ENCODE results near the gene ALDH1A1.
"Not testable (repeated sequence)": the region's sequence is repeated elsewhere in the genome, so short reads cannot be mapped to it uniquely, and the experiment has no call there.

Gene ALDH1A1

GRCh38 chr9:72947984-72948465 lies 4.8 kb downstream of the ALDH1A1 start:
- no peak overlapping the region for H3K4me3 ChIP-seq (replicated peaks; ENCODE audit: low read depth, low read length)
- DNase-seq (ENCODE audit: extremely low read depth, insufficient read length), result no peak
- H3K27me3 ChIP-seq (replicated peaks; ENCODE audit: control insufficient read depth, insufficient read depth, low read length), result no peaks in the 10 kb centered on the region
- H3K36me3 ChIP-seq (ENCODE audit: control insufficient read depth, insufficient read depth, low read length), result no peaks in the 10 kb centered on the region
- TF ChIP-seq CTCF (IDR thresholded peaks at IDR 0.05; ENCODE audit: insufficient read depth, low read length, poor library complexity, severe bottlenecking), result no peak

DNA sequence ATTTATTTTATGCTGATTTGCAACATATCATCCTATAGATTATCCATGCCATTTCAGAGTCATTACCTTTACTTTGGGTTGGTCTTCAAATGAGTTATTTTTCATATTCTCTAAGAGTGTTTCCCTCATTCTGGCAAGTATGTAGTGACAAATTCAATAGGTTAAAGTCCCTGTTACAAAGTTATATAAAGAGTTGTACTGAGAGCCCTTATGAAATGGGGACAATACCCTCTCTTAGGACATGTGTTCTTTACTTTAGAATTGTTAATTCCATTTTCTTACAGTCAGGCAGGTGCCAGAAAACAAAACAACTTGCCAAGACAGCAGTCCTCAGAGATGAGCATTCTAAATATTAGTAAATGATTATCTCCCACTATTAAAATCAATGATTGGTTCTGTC lies 6.0 kb downstream of the ALDH1A1 start:
- no peaks in the 10 kb centered on the region for H3K27me3 ChIP-seq (replicated peaks; ENCODE audit: control insufficient read depth, insufficient read depth, low read length)
- H3K4me3 ChIP-seq (replicated peaks; ENCODE audit: low read depth, low read length), result no peak overlapping the region
- no peaks in the 10 kb centered on the region for H3K36me3 ChIP-seq (ENCODE audit: control insufficient read depth, insufficient read depth, low read length)
- TF ChIP-seq CTCF (IDR thresholded peaks at IDR 0.05; ENCODE audit: insufficient read depth, low read length, poor library complexity, severe bottlenecking), result no peak
- DNase-seq (ENCODE audit: extremely low read depth, insufficient read length), result no peak

DNA sequence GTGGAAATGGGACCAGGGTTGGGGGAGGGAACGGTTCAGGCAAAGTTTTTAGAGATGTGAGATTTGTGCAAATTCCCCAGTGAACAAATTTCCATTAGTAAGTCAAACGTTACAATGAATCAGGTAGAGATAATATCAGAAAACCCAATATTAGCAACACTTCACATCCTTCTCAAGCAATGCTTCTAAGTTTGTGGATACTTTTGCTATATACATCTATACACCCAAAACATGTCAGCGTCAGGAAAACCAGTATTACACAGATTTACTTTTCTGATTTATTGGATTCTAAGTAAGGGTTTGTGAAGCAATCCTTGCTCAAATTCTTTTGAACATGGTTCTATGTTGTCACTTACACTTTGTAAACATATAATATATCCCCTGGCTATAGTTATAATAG lies 6.5 kb downstream of the ALDH1A1 start:
- Histone ChIP-seq H3K36me3 (ENCODE audit: control insufficient read depth, insufficient read depth, low read length) (no peaks in the 10 kb centered on the region), H3K27me3 (replicated peaks; ENCODE audit: control insufficient read depth, insufficient read depth, low read length) (no peaks in the 10 kb centered on the region), H3K4me3 (replicated peaks; ENCODE audit: low read depth, low read length) (no peak overlapping the region)
- no peak for DNase-seq (ENCODE audit: extremely low read depth, insufficient read length)
- no peak for TF ChIP-seq CTCF (IDR thresholded peaks at IDR 0.05; ENCODE audit: insufficient read depth, low read length, poor library complexity, severe bottlenecking)

GRCh38 chr9:72945391-72945790 lies 7.5 kb downstream of the ALDH1A1 start:
- Histone ChIP-seq H3K36me3 (ENCODE audit: control insufficient read depth, insufficient read depth, low read length) (no peaks in the 10 kb centered on the region), H3K27me3 (replicated peaks; ENCODE audit: control insufficient read depth, insufficient read depth, low read length) (no peaks in the 10 kb centered on the region), H3K4me3 (replicated peaks; ENCODE audit: low read depth, low read length) (no peak overlapping the region)
- no peak for TF ChIP-seq CTCF (IDR thresholded peaks at IDR 0.05; ENCODE audit: insufficient read depth, low read length, poor library complexity, severe bottlenecking)
- DNase-seq (ENCODE audit: extremely low read depth, insufficient read length), result no peak

GRCh38 chr9:72943844-72944462 lies 8.9 kb downstream of the ALDH1A1 start:
- H3K27me3 ChIP-seq (replicated peaks; ENCODE audit: control insufficient read depth, insufficient read depth, low read length), result no peaks in the 10 kb centered on the region
- TF ChIP-seq CTCF (IDR thresholded peaks at IDR 0.05; ENCODE audit: insufficient read depth, low read length, poor library complexity, severe bottlenecking), result no peak
- H3K36me3 ChIP-seq (ENCODE audit: control insufficient read depth, insufficient read depth, low read length), result no peaks in the 10 kb centered on the region
- DNase-seq (ENCODE audit: extremely low read depth, insufficient read length), result no peak
- H3K4me3 ChIP-seq (replicated peaks; ENCODE audit: low read depth, low read length), result no peak overlapping the region

DNA sequence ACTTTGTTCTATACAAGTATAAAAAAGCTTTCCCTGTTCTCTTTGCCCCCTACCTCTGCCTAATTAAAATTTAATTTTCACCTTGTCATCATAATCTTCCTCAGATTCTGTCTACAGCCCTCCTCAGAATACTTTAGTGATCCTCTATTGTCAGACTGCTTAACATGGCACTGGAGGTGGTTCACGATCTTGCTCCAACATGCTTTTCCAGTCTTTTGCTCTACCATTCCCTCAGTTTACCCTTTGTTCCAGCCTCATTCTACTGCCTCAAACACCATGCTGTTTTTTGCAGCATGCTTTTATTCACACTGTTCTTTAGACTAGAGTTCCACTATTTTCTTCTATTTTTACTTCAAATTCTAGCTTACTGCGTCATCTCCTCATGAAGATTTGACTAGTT lies 10.4 kb downstream of the ALDH1A1 start:
- Histone ChIP-seq H3K27me3 (replicated peaks; ENCODE audit: control insufficient read depth, insufficient read depth, low read length) (no peaks in the 10 kb centered on the region), H3K4me3 (replicated peaks; ENCODE audit: low read depth, low read length) (no peak overlapping the region), H3K36me3 (ENCODE audit: control insufficient read depth, insufficient read depth, low read length) (no peaks in the 10 kb centered on the region)
- DNase-seq (ENCODE audit: extremely low read depth, insufficient read length), result no peak
- TF ChIP-seq CTCF (IDR thresholded peaks at IDR 0.05; ENCODE audit: insufficient read depth, low read length, poor library complexity, severe bottlenecking), result no peak

DNA sequence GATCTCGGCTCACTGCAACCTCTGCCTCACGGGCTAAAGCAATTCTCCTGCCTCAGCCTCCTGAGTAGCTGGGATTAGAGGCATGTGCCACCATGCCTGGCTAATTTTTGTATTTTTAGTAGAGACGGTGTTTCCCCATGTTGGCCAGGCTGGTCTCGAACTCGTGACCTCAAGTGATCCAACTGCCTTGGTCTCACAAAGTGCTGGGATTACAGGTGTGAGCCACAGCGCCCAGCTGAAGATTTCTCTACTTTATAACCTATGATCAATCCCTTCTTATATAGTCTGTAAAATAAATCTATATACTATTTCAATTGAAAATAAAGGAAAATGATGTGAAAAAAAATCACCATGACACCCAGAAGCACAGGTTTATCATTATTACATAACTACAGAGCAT lies 13.3 kb downstream of the ALDH1A1 start:
- not testable (repeated sequence) for H3K4me3 ChIP-seq (replicated peaks; ENCODE audit: low read depth, low read length); H3K27me3 ChIP-seq (replicated peaks; ENCODE audit: control insufficient read depth, insufficient read depth, low read length); H3K36me3 ChIP-seq (ENCODE audit: control insufficient read depth, insufficient read depth, low read length); DNase-seq (ENCODE audit: extremely low read depth, insufficient read length)
